ENCODE measurements around the gene FANCC. TPM values are rescaled to one million over a fixed set of nuclear protein-coding genes. Genes with fewer than 3 reads are reported as not detected.

Gene FANCC
- total RNA-seq, 1 experiment from 2014 or later, result 19.4 TPM

- no peaks in the 10 kb centered on the region for H3K79me2 ChIP-seq (ENCODE audit: insufficient read depth, low read length)
- H4K20me1 ChIP-seq (ENCODE audit: insufficient read depth), result no peaks in the 10 kb centered on the region
- no TSS peak for BruUV-seq (replicated peaks)
- no peak overlapping the region for H3K27ac ChIP-seq (ENCODE audit: low read depth, low read length)
- H3K9ac ChIP-seq (ENCODE audit: low read length), result no peak overlapping the region
- TF ChIP-seq CBX3 (IDR thresholded peaks at IDR 0.05; ENCODE audit: low read depth) (no peak), CTCF (IDR thresholded peaks at IDR 0.05 in 2 of 3, conservative IDR thresholded peaks at IDR 0.05 in 1 of 3; ENCODE audit: borderline replicate concordance in 1 of 3, insufficient read depth in 1 of 3, low read depth in 2 of 3, low read length in 2 of 3) (no peak)
- TF ChIP-seq, protein P1, sequence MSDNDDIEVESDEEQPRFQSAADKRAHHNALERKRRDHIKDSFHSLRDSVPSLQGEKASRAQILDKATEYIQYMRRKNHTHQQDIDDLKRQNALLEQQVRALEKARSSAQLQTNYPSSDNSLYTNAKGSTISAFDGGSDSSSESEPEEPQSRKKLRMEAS (IDR thresholded peaks at IDR 0.05), result no peak
- intact Hi-C loops (cut with micrococcal nuclease), result no loop called here
- no peak overlapping the region for H2AFZ ChIP-seq (ENCODE audit: low read depth, low read length, poor library complexity, severe bottlenecking)
- RAD21 ChIA-PET (ENCODE audit: low non-redundant PET in 1 of 2, low total read pairs in 2 of 2, uncharacterized antibody in 2 of 2, unreplicated experiment in 2 of 2), result interaction anchor here (0.6 to 1.2 kb wide), 2 partner anchors 71 to 423 kb away, joined by 3 to 5 read pairs; no protein-coding TSS in a partner anchor
- H3K4me2 ChIP-seq (ENCODE audit: low read length), result peak overlapping the region; percentile 43
- CTCF ChIA-PET, result no interaction called here
- peaks cover 0 to under 1% of the 10 kb centered on the region in 2 experiments; a peak in 2 of 4 replicates for H3K36me3 ChIP-seq (ENCODE audit: control insufficient read depth in 1 of 2, insufficient read depth in 2 of 2, low read length in 2 of 2)
- H3K4me3 ChIP-seq (replicated peaks in 1 of 2; ENCODE audit: low read depth in 1 of 2, low read length in 2 of 2), result no peak overlapping the region
- POLR2A ChIA-PET, result no interaction called here
- peaks cover 13 to 34% of the 10 kb centered on the region in 2 experiments for H3K4me1 ChIP-seq (ENCODE audit: control insufficient read depth in 1 of 2, insufficient read depth in 2 of 2, low read length in 2 of 2)
- H3K27me3 ChIP-seq (ENCODE audit: insufficient read depth, low read length), result no peaks in the 10 kb centered on the region
- DNase-seq (ENCODE audit: low read depth, low spot score) (no peak), ATAC-seq (peak; percentile 47)
- no peaks in the 10 kb centered on the region for H3K9me3 ChIP-seq (ENCODE audit: control insufficient read depth in 1 of 2, insufficient read depth in 1 of 2, low read depth in 1 of 2, low read length in 2 of 2)
- H3K9me2 ChIP-seq (ENCODE audit: insufficient read depth), result no peaks in the 10 kb centered on the region
Measured at GRCh38 chr9:95091601-95092261, 225.8 kb downstream of the FANCC start.

DNA sequence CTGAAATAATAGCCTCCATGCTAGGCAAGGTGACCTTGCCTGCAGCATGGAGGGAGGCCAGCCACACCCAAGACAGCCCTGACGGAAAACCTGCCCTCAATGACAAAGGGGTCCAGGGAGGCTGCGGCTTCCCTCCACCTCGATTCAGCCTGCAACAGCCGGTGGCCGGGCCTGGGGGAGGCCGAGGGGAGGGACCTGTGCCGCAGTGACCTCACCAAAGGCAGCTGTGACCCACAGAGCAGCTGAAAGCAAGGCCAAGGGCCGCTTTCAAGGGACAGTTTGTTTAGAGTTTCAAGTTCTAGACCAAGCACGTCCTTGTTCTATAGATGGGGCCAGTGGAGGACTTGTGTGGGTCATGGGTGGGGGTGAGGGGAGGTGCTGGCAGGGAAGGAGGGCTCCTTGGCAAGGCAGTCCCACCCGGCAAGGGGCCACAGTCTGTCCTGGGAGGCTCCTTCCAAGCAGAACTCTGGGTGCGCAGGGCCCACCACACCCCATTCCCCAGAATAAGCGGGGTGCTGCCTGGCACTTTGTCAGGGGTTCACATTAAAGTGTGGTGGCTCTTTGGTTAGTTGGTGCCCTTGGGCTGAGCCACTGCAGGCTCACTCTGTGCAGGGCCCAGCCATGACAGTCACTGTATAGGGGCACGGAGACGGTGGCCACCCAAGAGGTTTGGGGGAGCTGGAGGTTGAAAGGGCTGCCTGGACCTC lies 226.5 kb downstream of the FANCC start:
- intact Hi-C loops (cut with micrococcal nuclease), result no loop called here
- ChIA-PET RAD21 (ENCODE audit: low non-redundant PET in 1 of 2, low total read pairs in 2 of 2, uncharacterized antibody in 2 of 2, unreplicated experiment in 2 of 2) (no interaction called here), POLR2A (no interaction called here), CTCF (no interaction called here)
- Histone ChIP-seq H4K20me1 (ENCODE audit: insufficient read depth) (no peaks in the 10 kb centered on the region), H3K27me3 (ENCODE audit: insufficient read depth, low read length) (no peaks in the 10 kb centered on the region), H3K9me2 (ENCODE audit: insufficient read depth) (no peaks in the 10 kb centered on the region), H3K4me2 (ENCODE audit: low read length) (no peak overlapping the region), H3K4me1 (ENCODE audit: control insufficient read depth in 1 of 2, insufficient read depth in 2 of 2, low read length in 2 of 2) (peaks cover 13 to 34% of the 10 kb centered on the region in 2 experiments), H2AFZ (ENCODE audit: low read depth, low read length, poor library complexity, severe bottlenecking) (no peak overlapping the region), H3K36me3 (ENCODE audit: control insufficient read depth in 1 of 2, insufficient read depth in 2 of 2, low read length in 2 of 2) (peaks cover 0 to 2% of the 10 kb centered on the region in 2 experiments; a peak in 2 of 4 replicates), H3K27ac (ENCODE audit: low read depth, low read length) (no peak overlapping the region), H3K4me3 (replicated peaks in 1 of 2; ENCODE audit: low read depth in 1 of 2, low read length in 2 of 2) (no peak overlapping the region), H3K9ac (ENCODE audit: low read length) (no peak overlapping the region), H3K9me3 (ENCODE audit: control insufficient read depth in 1 of 2, insufficient read depth in 1 of 2, low read depth in 1 of 2, low read length in 2 of 2) (no peaks in the 10 kb centered on the region), H3K79me2 (ENCODE audit: insufficient read depth, low read length) (no peaks in the 10 kb centered on the region)
- no peak for DNase-seq (ENCODE audit: low read depth, low spot score)
- no TSS peak for BruUV-seq (replicated peaks)
- no peak for ATAC-seq
- no peak for TF ChIP-seq POLR2A (IDR thresholded peaks at IDR 0.05; ENCODE audit: borderline replicate concordance, extremely low read depth, insufficient read depth, insufficient read length)
- no peak for TF ChIP-seq ELF1 (IDR thresholded peaks at IDR 0.05; ENCODE audit: borderline replicate concordance, low read depth)
- no peak for TF ChIP-seq EZH2phosphoT487 (IDR thresholded peaks at IDR 0.05; ENCODE audit: borderline replicate concordance)
- no peak for TF ChIP-seq ZBTB33 (IDR thresholded peaks at IDR 0.05; ENCODE audit: extremely low read depth, insufficient replicate concordance, low read length)
- no peak for TF ChIP-seq CEBPB (IDR thresholded peaks at IDR 0.05; ENCODE audit: low read depth)
- TF ChIP-seq CTCF (IDR thresholded peaks at IDR 0.05 in 2 of 3, conservative IDR thresholded peaks at IDR 0.05 in 1 of 3; ENCODE audit: borderline replicate concordance in 1 of 3, insufficient read depth in 1 of 3, low read depth in 2 of 3, low read length in 2 of 3), result no peak
- TF ChIP-seq SP1 (IDR thresholded peaks at IDR 0.05; ENCODE audit: low read depth), result no peak
- TF ChIP-seq FOSL1 (IDR thresholded peaks at IDR 0.05; ENCODE audit: low read depth), result no peak
- TF ChIP-seq YY1 (IDR thresholded peaks at IDR 0.05; ENCODE audit: extremely low read depth, insufficient replicate concordance, low read depth, low read length), result no peak
